Thyroid gland (tissue), 4 donors: ENCODE results near the gene ZMYM4. TPM values are rescaled to one million over a fixed set of nuclear protein-coding genes. Genes with fewer than 3 reads are reported as not detected.

Source experiments
- DNase-seq, 2 donors: peaks; one replicate each; pipeline ENCODE4 v3.0.0-alpha.2; 2019
- H3K27ac ChIP-seq, 3 donors: fragments of 200-600 bp; sonication (generic); 1 replicate in 2 of 3; 2 replicates in 1 of 3; pipeline ENCODE4 v1.5.1; 2016 to 2019; ENCODE audit warnings: mild to moderate bottlenecking in 1 of 3, moderate library complexity in 1 of 3
- H3K27me3 ChIP-seq: fragments of 200-600 bp; sonication (generic); one replicate; pipeline ENCODE4 v1.5.1; 2019
- H3K36me3 ChIP-seq, 2 donors: fragments of 200-600 bp; sonication (generic); one replicate each; pipeline ENCODE4 v1.5.1; 2016 to 2019
- H3K4me1 ChIP-seq, 2 donors: fragments of 200-600 bp; sonication (generic); one replicate each; pipeline ENCODE4 v1.5.1; 2017 to 2019
- H3K4me3 ChIP-seq, 3 donors: fragments of 200-600 bp; sonication (generic); replicated peaks in 1 of 3; 1 replicate in 2 of 3; 2 replicates in 1 of 3; pipeline ENCODE4 v1.5.1; 2016; ENCODE audit warnings: mild to moderate bottlenecking in 1 of 3
- H3K9me3 ChIP-seq: fragments of 200-600 bp; sonication (generic); one replicate; pipeline ENCODE4 v1.5.1; 2017
- POLR2A ChIP-seq, 2 donors: fragments of 450-650 bp; IDR thresholded peaks; one replicate each; pipeline ENCODE4 v1.6.1; 2017; ENCODE audit warnings: antibody characterized with exemption in 2 of 2, mild to moderate bottlenecking in 2 of 2, moderate library complexity in 1 of 2
- WGBS, 2 donors: methylation state at CpG; one replicate each; pipeline ENCODE4 v1.1.5; 2017; 5-methylcytosine and 5-hydroxymethylcytosine counted together
- intact Hi-C: fragments of 100-400 bp; cut with DNase I; formaldehyde crosslinking; loops from one replicate; pipeline ENCODE4 v1.15.1; 2023
- total RNA-seq, 4 donors: library from RNA; depleted of rRNA; stranded (reverse); fragments of >200 nt; gene quantifications; one replicate each; pipeline ENCODE4 v1.2.3, GENCODE V29; 2016
- TF ChIP-seq, protein P1 (sequence below), 6 experiments: fragments of 200-600 bp in 3 of 6; fragments of 450-650 bp in 3 of 6; sonication (generic) in 3 of 6; IDR thresholded peaks; one replicate each; pipeline ENCODE4 v1.5.1; 2016 to 2019; ENCODE audit warnings: antibody characterized with exemption in 6 of 6, mild to moderate bottlenecking in 2 of 6, inconsistent platforms in 1 of 6, moderate library complexity in 1 of 6

The ZMYM4 gene
- total RNA-seq, 4 donors from 2014 or later = 46.8 to 71.6 (median 56.0) TPM

DNA sequence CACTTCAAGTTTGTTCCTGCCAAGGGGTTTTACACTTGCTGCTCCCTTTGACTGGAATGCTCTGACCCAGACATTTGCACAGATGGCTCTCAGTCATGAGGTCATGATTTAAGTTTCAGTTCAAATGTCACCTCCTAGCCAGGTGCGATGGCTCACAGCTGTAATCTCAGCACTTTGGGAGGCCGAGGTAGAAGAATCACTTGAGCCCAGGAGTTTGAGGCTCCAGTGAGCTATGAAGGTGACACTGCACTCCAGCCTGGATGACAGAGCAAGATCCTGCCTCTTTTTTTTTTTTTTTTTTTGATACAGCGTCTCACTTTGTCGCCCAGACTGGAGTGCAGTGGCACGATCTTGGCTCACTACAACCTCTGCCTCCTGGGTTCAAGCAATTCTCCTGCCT is 4.5 kb upstream of the ZMYM4 start:
- Histone ChIP-seq H3K36me3 (no peaks in the 10 kb centered on the region), H3K27ac (peak overlapping the region in 1 of 3 donors; percentile 27), H3K9me3 (no peaks in the 10 kb centered on the region), H3K4me1 (peaks cover 0 to 18% of the 10 kb centered on the region in 2 donors), H3K4me3 (no peak overlapping the region), H3K27me3 (no peaks in the 10 kb centered on the region)
- TF ChIP-seq, protein P1, sequence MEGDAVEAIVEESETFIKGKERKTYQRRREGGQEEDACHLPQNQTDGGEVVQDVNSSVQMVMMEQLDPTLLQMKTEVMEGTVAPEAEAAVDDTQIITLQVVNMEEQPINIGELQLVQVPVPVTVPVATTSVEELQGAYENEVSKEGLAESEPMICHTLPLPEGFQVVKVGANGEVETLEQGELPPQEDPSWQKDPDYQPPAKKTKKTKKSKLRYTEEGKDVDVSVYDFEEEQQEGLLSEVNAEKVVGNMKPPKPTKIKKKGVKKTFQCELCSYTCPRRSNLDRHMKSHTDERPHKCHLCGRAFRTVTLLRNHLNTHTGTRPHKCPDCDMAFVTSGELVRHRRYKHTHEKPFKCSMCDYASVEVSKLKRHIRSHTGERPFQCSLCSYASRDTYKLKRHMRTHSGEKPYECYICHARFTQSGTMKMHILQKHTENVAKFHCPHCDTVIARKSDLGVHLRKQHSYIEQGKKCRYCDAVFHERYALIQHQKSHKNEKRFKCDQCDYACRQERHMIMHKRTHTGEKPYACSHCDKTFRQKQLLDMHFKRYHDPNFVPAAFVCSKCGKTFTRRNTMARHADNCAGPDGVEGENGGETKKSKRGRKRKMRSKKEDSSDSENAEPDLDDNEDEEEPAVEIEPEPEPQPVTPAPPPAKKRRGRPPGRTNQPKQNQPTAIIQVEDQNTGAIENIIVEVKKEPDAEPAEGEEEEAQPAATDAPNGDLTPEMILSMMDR (IDR thresholded peaks at IDR 0.05) = no peak
- TF ChIP-seq POLR2A (IDR thresholded peaks at IDR 0.05) = no peak
- WGBS, 2 donors = 49 to 55% methylated on average over 5 of the region's 5 CpGs
- intact Hi-C loops = no loop called here
- DNase-seq = peak; percentile 62 to 68

DNA sequence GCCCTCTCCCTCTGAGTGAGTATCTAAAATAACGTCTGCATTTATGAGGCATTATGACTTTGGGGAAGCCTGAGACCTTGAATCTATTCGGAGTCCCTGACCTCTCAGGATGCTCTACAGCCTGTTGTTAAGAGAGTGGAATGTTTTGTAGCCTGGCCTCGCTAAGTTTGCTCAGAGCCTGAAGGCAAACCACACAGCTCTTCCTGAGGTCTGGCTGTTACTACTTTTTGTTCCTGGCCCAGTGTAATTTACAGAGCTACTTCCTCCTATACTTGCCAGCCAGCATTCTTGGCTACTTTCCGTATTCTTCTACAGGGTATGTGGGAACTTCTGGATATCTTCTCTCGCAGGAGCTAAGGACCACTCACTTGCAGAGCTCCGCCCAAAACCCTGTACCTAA is 3.6 kb upstream of the ZMYM4 start:
- 38 to 54% methylated on average over 6 of the region's 6 CpGs for WGBS, 2 donors
- H3K9me3 ChIP-seq = no peaks in the 10 kb centered on the region
- peak in 1 of 2 donors; percentile 15 for DNase-seq

DNA sequence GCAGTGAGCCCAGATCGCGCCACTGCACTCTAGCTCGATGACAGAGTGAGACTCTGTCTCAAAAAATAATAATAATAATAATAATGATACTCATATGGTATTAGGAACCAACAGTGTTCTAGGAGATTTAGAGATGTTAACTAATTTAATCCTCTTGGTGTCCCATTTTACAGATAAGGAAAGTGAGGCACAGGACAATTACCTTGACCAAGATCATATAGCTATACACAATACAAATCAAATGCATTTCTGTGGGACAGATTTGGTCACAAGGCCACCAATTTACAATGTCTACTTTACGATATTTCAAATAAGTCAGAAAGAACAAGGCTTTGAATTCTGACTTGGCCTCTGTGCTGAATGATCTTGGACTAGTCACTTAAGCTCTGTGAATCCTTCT is 2.2 kb upstream of the ZMYM4 start:
- 93 to 94% methylated on average over 4 of the region's 4 CpGs for WGBS, 2 donors
- no peak overlapping the region for H3K4me3 ChIP-seq
- H3K27ac ChIP-seq = no peak overlapping the region
- H3K27me3 ChIP-seq = no peaks in the 10 kb centered on the region
- TF ChIP-seq POLR2A (IDR thresholded peaks at IDR 0.05) = no peak
- TF ChIP-seq, protein P1 (IDR thresholded peaks at IDR 0.05) = no peak
- H3K9me3 ChIP-seq = no peaks in the 10 kb centered on the region
- intact Hi-C loops = no loop called here
- H3K36me3 ChIP-seq = no peaks in the 10 kb centered on the region
- H3K4me1 ChIP-seq = peaks cover 11 to 22% of the 10 kb centered on the region in 2 donors
- no peak for DNase-seq

More for the DNA sequence above, 3.6 kb upstream of the ZMYM4 start:
- TF ChIP-seq, protein P1 (IDR thresholded peaks at IDR 0.05) = no peak
- TF ChIP-seq POLR2A (IDR thresholded peaks at IDR 0.05) = no peak
- intact Hi-C loops = no loop called here
- no peak overlapping the region for H3K4me3 ChIP-seq
- H3K27me3 ChIP-seq = no peaks in the 10 kb centered on the region
- H3K36me3 ChIP-seq = no peaks in the 10 kb centered on the region
- peak overlapping the region in 2 of 3 donors; percentile 16 to 29 for H3K27ac ChIP-seq
- peaks cover 4 to 20% of the 10 kb centered on the region in 2 donors for H3K4me1 ChIP-seq

DNA sequence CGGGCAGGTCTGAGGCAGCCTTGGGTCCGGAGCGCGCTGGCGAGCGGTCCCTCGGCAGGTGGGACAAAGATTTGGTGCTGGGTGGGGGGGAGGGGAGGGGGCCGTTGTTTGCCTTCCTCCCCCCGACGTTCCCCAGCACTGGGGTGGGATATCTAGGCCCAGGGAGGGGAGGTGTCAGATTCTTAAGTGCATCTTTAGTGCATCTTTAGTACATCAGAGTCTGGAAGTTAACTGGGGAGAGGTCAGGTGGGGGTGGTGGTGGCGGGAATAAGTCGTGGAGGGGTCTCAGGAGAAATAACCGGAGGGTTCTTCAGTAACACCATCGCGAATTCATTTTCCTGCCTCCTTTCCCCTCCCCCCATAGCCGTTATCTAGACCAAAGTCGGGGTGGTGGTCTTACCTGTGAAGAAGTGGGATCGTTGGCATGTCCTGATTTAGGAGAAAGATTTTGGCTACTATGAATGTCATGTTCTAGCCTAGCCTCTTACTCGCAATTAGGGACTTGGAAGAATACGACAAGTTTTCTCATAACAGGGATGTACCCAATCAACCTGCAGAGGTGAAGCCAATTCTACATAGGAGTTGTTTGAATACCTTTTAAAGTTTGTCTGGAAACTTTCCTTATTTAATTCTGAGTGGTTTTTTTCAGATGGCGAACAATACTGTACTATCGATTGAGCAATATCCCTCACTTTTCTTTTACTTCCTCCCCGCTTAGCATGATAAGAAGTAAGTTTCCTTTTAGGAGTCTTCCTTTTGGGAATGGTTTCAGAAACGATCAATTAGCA is 886 bp downstream of the ZMYM4 start:
- no peak for DNase-seq
- H3K4me3 ChIP-seq = peak overlapping the region; percentile 82 to 100 (median 91)
- H3K27me3 ChIP-seq = no peaks in the 10 kb centered on the region
- peak overlapping the region; percentile 69 to 95 (median 86) for H3K27ac ChIP-seq
- no peak for TF ChIP-seq POLR2A (IDR thresholded peaks at IDR 0.05)
- TF ChIP-seq, protein P1 (IDR thresholded peaks at IDR 0.05) = no peak
- no peaks in the 10 kb centered on the region for H3K9me3 ChIP-seq
- H3K4me1 ChIP-seq = peaks cover 11 to 16% of the 10 kb centered on the region in 2 donors
- H3K36me3 ChIP-seq = no peaks in the 10 kb centered on the region
- intact Hi-C loops = no loop called here
- WGBS, 2 donors = 8 to 11% methylated on average over 17 to 18 of the region's 24 CpGs

DNA sequence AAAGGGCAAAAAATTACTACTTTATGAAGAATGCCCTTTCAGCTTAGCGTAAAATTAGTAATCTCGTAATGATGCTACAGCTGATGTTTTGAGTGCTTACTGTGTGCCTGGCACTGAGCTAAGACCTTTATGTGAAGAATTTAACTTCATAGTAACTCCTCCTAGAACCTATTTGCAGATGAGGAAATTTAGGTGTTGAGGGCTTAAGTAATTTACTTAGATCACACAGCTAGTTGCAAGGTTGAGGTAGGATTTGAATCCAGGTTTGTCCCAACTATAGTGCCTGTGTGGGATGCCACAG is 1.4 kb downstream of the ZMYM4 start:
- Histone ChIP-seq H3K9me3 (no peaks in the 10 kb centered on the region), H3K27me3 (no peaks in the 10 kb centered on the region), H3K27ac (no peak overlapping the region), H3K36me3 (no peaks in the 10 kb centered on the region), H3K4me1 (peaks cover 11 to 13% of the 10 kb centered on the region in 2 donors), H3K4me3 (peak overlapping the region in 1 of 3 donors; percentile 100)
- TF ChIP-seq, protein P1 (IDR thresholded peaks at IDR 0.05) = no peak
- TF ChIP-seq POLR2A (IDR thresholded peaks at IDR 0.05) = no peak
- DNase-seq = no peak
- intact Hi-C loops = no loop called here
- 88 to 90% methylated on average over 2 of the region's 2 CpGs for WGBS, 2 donors
